Fibroblast of lung (primary cell): ENCODE results near the gene ZCCHC14. TPM values are rescaled to one million over a fixed set of nuclear protein-coding genes. Genes with fewer than 3 reads are reported as not detected.

Source experiments
- DNase-seq, 2 donors: peaks; one replicate each; pipeline versions ENCODE4 v3.0.0 to v3.0.0-alpha.2; 2010; ENCODE audit warnings: low read depth in 2 of 2
- H2AFZ ChIP-seq: 2 replicates; pipeline ENCODE4 v1.5.1; 2012; ENCODE audit warnings: low read length, control low read depth, inconsistent platforms
- H3K27ac ChIP-seq: 2 replicates; pipeline ENCODE4 v1.5.1; 2011; ENCODE audit warnings: low read length, control low read depth; ENCODE audit not compliant: insufficient read depth
- H3K27me3 ChIP-seq: 2 replicates; pipeline ENCODE4 v1.5.1; 2011; ENCODE audit warnings: mild to moderate bottlenecking, low read length; ENCODE audit not compliant: control insufficient read depth, insufficient read depth
- H3K36me3 ChIP-seq: 2 replicates; pipeline ENCODE4 v1.5.1; 2011; ENCODE audit warnings: low read length; ENCODE audit not compliant: control insufficient read depth, insufficient read depth
- H3K4me1 ChIP-seq: 2 replicates; pipeline ENCODE4 v1.5.1; 2011; ENCODE audit warnings: low read length; ENCODE audit not compliant: control insufficient read depth, insufficient read depth; ENCODE audit errors: extremely low read depth
- H3K4me2 ChIP-seq: 2 replicates; pipeline ENCODE4 v1.5.1; 2011; ENCODE audit warnings: low read length, control low read depth; ENCODE audit not compliant: insufficient read depth; ENCODE audit errors: extremely low read depth
- H3K4me3 ChIP-seq, 4 experiments: fragments of 200-600 bp in 1 of 4; sonication (generic) in 1 of 4; replicated peaks in 1 of 4; 2 replicates each; pipeline ENCODE4 v1.5.1; 2011 to 2016; ENCODE audit warnings: low read length in 4 of 4, low read depth in 3 of 4, mild to moderate bottlenecking in 3 of 4, control low read depth in 2 of 4, inconsistent platforms in 1 of 4, mixed read lengths in 1 of 4; ENCODE audit not compliant: insufficient read depth in 1 of 4; ENCODE audit errors: control extremely low read depth in 1 of 4
- H3K79me2 ChIP-seq: 2 replicates; pipeline ENCODE4 v1.5.1; 2012; ENCODE audit warnings: mild to moderate bottlenecking, low read length, inconsistent platforms; ENCODE audit not compliant: control insufficient read depth, insufficient read depth
- H3K9ac ChIP-seq: 2 replicates; pipeline ENCODE4 v1.5.1; 2011; ENCODE audit warnings: mild to moderate bottlenecking, low read length, control low read depth; ENCODE audit not compliant: insufficient read depth
- H3K9me3 ChIP-seq: 2 replicates; pipeline ENCODE4 v1.5.1; 2012; ENCODE audit warnings: low read depth, low read length; ENCODE audit not compliant: control insufficient read depth, insufficient read depth
- H4K20me1 ChIP-seq: 2 replicates; pipeline ENCODE4 v1.5.1; 2011; ENCODE audit warnings: low read length; ENCODE audit not compliant: control insufficient read depth, insufficient read depth; ENCODE audit errors: extremely low read depth
- EZH2 ChIP-seq: IDR thresholded peaks from 2 replicates; pipeline ENCODE4 v1.5.1; 2012; ENCODE audit warnings: low read length, control low read depth, mild to moderate bottlenecking; ENCODE audit errors: missing control alignments
- polyA plus RNA-seq, 2 donors: library from polyadenylated mRNA; depleted of rRNA in 1 of 2; stranded (reverse) in 1 of 2; unstranded in 1 of 2; fragments of >200 nt; gene quantifications; 2 replicates each; pipeline ENCODE4 v1.2.1, GENCODE V29; 2011 to 2012; ENCODE audit warnings: missing spikeins in 1 of 2
- total RNA-seq: library from RNA; depleted of rRNA; stranded (reverse); fragments of >200 nt; gene quantifications from 2 replicates; pipeline ENCODE4 v1.2.1, GENCODE V29; 2014
- TF ChIP-seq, protein P1 (sequence below), 2 donors: IDR thresholded peaks in 1 of 2; conservative IDR thresholded peaks in 1 of 2; 1 replicate in 1 of 2; 2 replicates in 1 of 2; pipeline ENCODE4 v1.5.1; 2011 to 2012; ENCODE audit warnings: low read length in 2 of 2, control low read depth in 1 of 2, inconsistent platforms in 1 of 2, low read depth in 1 of 2, mild to moderate bottlenecking in 1 of 2

The ZCCHC14 gene
- total and polyA plus RNA-seq, 2 donors (not counting 1 experiment from before 2014, with no cell fraction given), result 6.4 to 16.3 TPM

- TF ChIP-seq EZH2, result no peak
- TF ChIP-seq, protein P1, sequence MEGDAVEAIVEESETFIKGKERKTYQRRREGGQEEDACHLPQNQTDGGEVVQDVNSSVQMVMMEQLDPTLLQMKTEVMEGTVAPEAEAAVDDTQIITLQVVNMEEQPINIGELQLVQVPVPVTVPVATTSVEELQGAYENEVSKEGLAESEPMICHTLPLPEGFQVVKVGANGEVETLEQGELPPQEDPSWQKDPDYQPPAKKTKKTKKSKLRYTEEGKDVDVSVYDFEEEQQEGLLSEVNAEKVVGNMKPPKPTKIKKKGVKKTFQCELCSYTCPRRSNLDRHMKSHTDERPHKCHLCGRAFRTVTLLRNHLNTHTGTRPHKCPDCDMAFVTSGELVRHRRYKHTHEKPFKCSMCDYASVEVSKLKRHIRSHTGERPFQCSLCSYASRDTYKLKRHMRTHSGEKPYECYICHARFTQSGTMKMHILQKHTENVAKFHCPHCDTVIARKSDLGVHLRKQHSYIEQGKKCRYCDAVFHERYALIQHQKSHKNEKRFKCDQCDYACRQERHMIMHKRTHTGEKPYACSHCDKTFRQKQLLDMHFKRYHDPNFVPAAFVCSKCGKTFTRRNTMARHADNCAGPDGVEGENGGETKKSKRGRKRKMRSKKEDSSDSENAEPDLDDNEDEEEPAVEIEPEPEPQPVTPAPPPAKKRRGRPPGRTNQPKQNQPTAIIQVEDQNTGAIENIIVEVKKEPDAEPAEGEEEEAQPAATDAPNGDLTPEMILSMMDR (conservative IDR thresholded peaks at IDR 0.05 in 1 of 2, IDR thresholded peaks at IDR 0.05 in 1 of 2; ENCODE audit: low read depth in 1 of 2, low read length in 2 of 2), result no peak
- H3K4me1 ChIP-seq, result peaks cover 12% of the 10 kb centered on the region
- peak overlapping the region in 1 of 4 experiments; percentile 36 for H3K4me3 ChIP-seq
- no peaks in the 10 kb centered on the region for H4K20me1 ChIP-seq
- peak overlapping the region; percentile 53 for H3K27ac ChIP-seq
- peaks cover 70% of the 10 kb centered on the region for H3K79me2 ChIP-seq
- peak overlapping the region; percentile 47 for H3K4me2 ChIP-seq
- H3K9ac ChIP-seq, result peak overlapping the region; percentile 21
- no peaks in the 10 kb centered on the region for H3K9me3 ChIP-seq
- no peaks in the 10 kb centered on the region for H3K27me3 ChIP-seq
- H3K36me3 ChIP-seq, result peaks cover 1% of the 10 kb centered on the region
- no peak for DNase-seq
- H2AFZ ChIP-seq, result no peak overlapping the region
These were observed 21.3 kb downstream of the ZCCHC14 start for GRCh38 chr16:87471278-87472141.

DNA sequence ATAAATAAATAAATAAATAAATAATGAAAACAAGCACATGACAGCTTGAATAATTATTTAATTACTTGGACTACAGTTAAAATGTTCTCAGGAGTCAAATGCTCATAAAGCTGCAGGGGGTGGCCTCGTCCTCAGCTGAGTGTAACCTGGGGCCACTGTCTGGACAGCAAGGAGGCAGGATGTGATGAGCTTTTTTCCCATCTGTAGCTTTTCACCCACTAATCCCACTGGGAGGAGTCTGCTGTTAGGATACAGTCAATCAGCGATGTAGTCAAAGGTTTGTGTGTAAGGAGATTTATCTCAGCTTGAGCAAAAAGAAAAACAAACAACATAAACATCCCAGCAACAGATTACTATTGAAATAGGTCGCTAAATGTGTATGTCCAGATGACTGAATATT lies 22.5 kb downstream of the ZCCHC14 start:
- peaks cover 24% of the 10 kb centered on the region for H3K4me1 ChIP-seq

DNA sequence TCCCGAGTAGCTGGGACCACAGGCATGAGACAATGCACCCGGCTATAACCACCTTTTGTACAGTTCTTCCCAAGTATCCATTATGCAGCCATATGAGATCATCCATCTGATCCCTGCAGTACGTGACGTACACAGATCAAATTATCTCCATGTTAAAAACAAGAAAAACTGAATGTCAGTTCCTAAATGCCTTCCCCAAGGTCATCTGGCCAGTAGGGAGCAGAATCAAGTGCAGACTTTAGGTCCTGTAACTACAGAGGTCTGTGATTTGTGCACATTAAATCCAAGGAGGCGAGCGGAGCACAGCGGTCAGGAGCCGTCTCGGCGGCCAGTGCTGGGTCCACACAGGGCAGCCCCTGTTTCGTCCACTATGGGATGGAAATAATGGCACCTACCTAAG lies 23.7 kb downstream of the ZCCHC14 start:
- Histone ChIP-seq H3K27ac (no peak overlapping the region), H3K4me3 (no peak overlapping the region), H2AFZ (no peak overlapping the region), H3K9me3 (no peaks in the 10 kb centered on the region), H3K79me2 (peaks cover 59% of the 10 kb centered on the region), H3K36me3 (peaks cover 1% of the 10 kb centered on the region), H3K9ac (no peak overlapping the region), H3K27me3 (no peaks in the 10 kb centered on the region), H4K20me1 (no peaks in the 10 kb centered on the region), H3K4me2 (no peak overlapping the region), H3K4me1 (peaks cover 29% of the 10 kb centered on the region)
- no peak for DNase-seq
- TF ChIP-seq, protein P1 (conservative IDR thresholded peaks at IDR 0.05 in 1 of 2, IDR thresholded peaks at IDR 0.05 in 1 of 2; ENCODE audit: low read depth in 1 of 2, low read length in 2 of 2), result no peak
- no peak for TF ChIP-seq EZH2

More for the DNA sequence above, 22.5 kb downstream of the ZCCHC14 start:
- Histone ChIP-seq H3K9ac (no peak overlapping the region), H3K4me3 (no peak overlapping the region), H3K79me2 (peaks cover 67% of the 10 kb centered on the region), H3K27me3 (no peaks in the 10 kb centered on the region), H3K27ac (no peak overlapping the region), H3K9me3 (no peaks in the 10 kb centered on the region), H2AFZ (no peak overlapping the region), H4K20me1 (no peaks in the 10 kb centered on the region), H3K4me2 (no peak overlapping the region), H3K36me3 (peaks cover 1% of the 10 kb centered on the region)
- DNase-seq, result no peak
- no peak for TF ChIP-seq EZH2
- TF ChIP-seq, protein P1 (conservative IDR thresholded peaks at IDR 0.05 in 1 of 2, IDR thresholded peaks at IDR 0.05 in 1 of 2; ENCODE audit: low read depth in 1 of 2, low read length in 2 of 2), result no peak
